Measurements from ENCODE around the gene TRIM7. TPM values are rescaled to one million over a fixed set of nuclear protein-coding genes. Genes with fewer than 3 reads are reported as not detected.
A peak's percentile ranks its signal among the peaks of the same experiment; 100 is the strongest.

Gene TRIM7
- total and polyA plus RNA-seq, 12 donors, result 3.9 to 30.8 (median 6.0) TPM

- TF ChIP-seq CTCF (IDR thresholded peaks at IDR 0.05), result no peak
- peaks cover 0 to 4% (median 0%) of the 10 kb centered on the region in 9 donors for H3K36me3 ChIP-seq
- intact Hi-C loops (cut with DNase I), result loop anchor here in 5 of 10 donors (1.0 to 2.0 kb wide), 4 partner anchors 10 to 17 kb away; partner anchors contain the start of gene TRIM41 (in 2 of the 5)
- H3K27ac ChIP-seq, result peak overlapping the region in 9 of 10 donors; percentile 77 to 87 (median 82)
- no peaks in the 10 kb centered on the region for H3K9me3 ChIP-seq
- peaks cover 7 to 47% (median 37%) of the 10 kb centered on the region in 9 donors for H3K4me1 ChIP-seq
- H3K27me3 ChIP-seq, result peaks cover 0 to 28% (median 0%) of the 10 kb centered on the region in 7 donors
- ATAC-seq, result peak; percentile 35 to 73 (median 52)
- peak overlapping the region; percentile 22 to 90 (median 74) for H3K4me3 ChIP-seq
- WGBS, 2 donors, result 1% methylated on average over 36 of the region's 36 CpGs
- peak; percentile 78 to 80 for DNase-seq
Measured at GRCh38 chr5:181207214-181207959, 2.4 kb upstream of the TRIM7 start.

- ATAC-seq, result peak in 5 of 8 donors; percentile 19 to 50 (median 26)
- H3K27me3 ChIP-seq, result peaks cover 0 to 28% (median 0%) of the 10 kb centered on the region in 7 donors
- intact Hi-C loops (cut with DNase I), result loop anchor here in 6 of 10 donors (1.0 to 2.0 kb wide), 5 partner anchors 12 to 17 kb away; partner anchors contain the start of gene TRIM41 (in 2 of the 6)
- 10 to 16% methylated on average over 37 of the region's 37 CpGs for WGBS, 2 donors
- peak overlapping the region; percentile 17 to 87 (median 82) for H3K27ac ChIP-seq
- peaks cover 7 to 47% (median 29%) of the 10 kb centered on the region in 9 donors for H3K4me1 ChIP-seq
- H3K9me3 ChIP-seq, result no peaks in the 10 kb centered on the region
- no peak for DNase-seq
- TF ChIP-seq CTCF (IDR thresholded peaks at IDR 0.05), result no peak
- peaks cover 0 to 4% (median 0%) of the 10 kb centered on the region in 9 donors for H3K36me3 ChIP-seq
- H3K4me3 ChIP-seq, result peak overlapping the region in 9 of 10 donors; percentile 70 to 90 (median 74)
Measured at GRCh38 chr5:181205761-181206649, 1.0 kb upstream of the TRIM7 start.

GRCh38 chr5:181204113-181204825 is 727 bp downstream of the TRIM7 start:
- DNase-seq (no peak), ATAC-seq (peak in 3 of 8 donors; percentile 1 to 6 (median 1))
- Histone ChIP-seq H3K27ac (peak overlapping the region; percentile 1 to 87 (median 80)), H3K27me3 (peaks cover 0 to 28% (median 0%) of the 10 kb centered on the region in 7 donors), H3K9me3 (no peaks in the 10 kb centered on the region), H3K4me3 (peak overlapping the region; percentile 64 to 90 (median 74)), H3K4me1 (peaks cover 7 to 53% (median 29%) of the 10 kb centered on the region in 9 donors), H3K36me3 (peaks cover 0 to 5% (median 0%) of the 10 kb centered on the region in 9 donors)
- 1% methylated on average over 47 to 66 of the region's 67 CpGs for WGBS, 2 donors
- no peak for TF ChIP-seq CTCF (IDR thresholded peaks at IDR 0.05)
- intact Hi-C loops (cut with DNase I), result no loop called here

Measured in heart right ventricle (tissue), 16 donors.